Measurements from ENCODE around the gene LCN9. TPM values are rescaled to one million over a fixed set of nuclear protein-coding genes. Genes with fewer than 3 reads are reported as not detected.
"Not testable (repeated sequence)": the region's sequence is repeated elsewhere in the genome, so short reads cannot be mapped to it uniquely, and the experiment has no call there.

Gene LCN9
- total RNA-seq, 1 donor from 2014 or later: not detected

- Histone ChIP-seq H3K36me3 (no peaks in the 10 kb centered on the region), H3K27ac (no peak overlapping the region), H3K27me3 (no peaks in the 10 kb centered on the region), H3K9me3 (no peaks in the 10 kb centered on the region), H3K4me1 (no peaks in the 10 kb centered on the region), H3K4me3 (no peak overlapping the region)
- intact Hi-C loops (cut with DNase I): no loop called here
- DNase-seq (ENCODE audit: extremely low spot score in 2 of 2): no peak
- TF ChIP-seq POLR2A (IDR thresholded peaks at IDR 0.05) (no peak), CTCF (IDR thresholded peaks at IDR 0.05) (no peak), POLR2AphosphoS5 (IDR thresholded peaks at IDR 0.05; ENCODE audit: insufficient read depth in 1 of 2, low read depth in 1 of 2) (no peak)
These were observed 42.6 kb upstream of the LCN9 start for GRCh38 chr9:135620558-135620957.

- Histone ChIP-seq H3K4me1 (no peaks in the 10 kb centered on the region), H3K9me3 (no peaks in the 10 kb centered on the region), H3K4me3 (no peak overlapping the region), H3K27me3 (no peaks in the 10 kb centered on the region), H3K36me3 (no peaks in the 10 kb centered on the region), H3K27ac (no peak overlapping the region)
- no peak for TF ChIP-seq CTCF (IDR thresholded peaks at IDR 0.05)
- no peak for TF ChIP-seq POLR2AphosphoS5 (IDR thresholded peaks at IDR 0.05; ENCODE audit: insufficient read depth in 1 of 2, low read depth in 1 of 2)
- no peak for TF ChIP-seq POLR2A (IDR thresholded peaks at IDR 0.05)
- intact Hi-C loops (cut with DNase I): no loop called here
- DNase-seq (ENCODE audit: extremely low spot score in 2 of 2): no peak
These were observed 40.6 kb upstream of the LCN9 start for GRCh38 chr9:135622415-135623020.

GRCh38 chr9:135624282-135624681 lies 38.8 kb upstream of the LCN9 start:
- no peak overlapping the region for H3K27ac ChIP-seq
- no peak overlapping the region for H3K4me3 ChIP-seq
- no peaks in the 10 kb centered on the region for H3K4me1 ChIP-seq
- TF ChIP-seq CTCF (IDR thresholded peaks at IDR 0.05) (no peak), POLR2AphosphoS5 (IDR thresholded peaks at IDR 0.05; ENCODE audit: insufficient read depth in 1 of 2, low read depth in 1 of 2) (no peak), POLR2A (IDR thresholded peaks at IDR 0.05) (no peak)
- DNase-seq (ENCODE audit: extremely low spot score in 2 of 2): no peak
- H3K9me3 ChIP-seq: peaks cover 4% of the 10 kb centered on the region
- H3K36me3 ChIP-seq: no peaks in the 10 kb centered on the region
- intact Hi-C loops (cut with DNase I): no loop called here
- H3K27me3 ChIP-seq: no peaks in the 10 kb centered on the region

- intact Hi-C loops (cut with DNase I): no loop called here
- Histone ChIP-seq H3K9me3 (peaks cover 4% of the 10 kb centered on the region), H3K27ac (no peak overlapping the region), H3K4me1 (no peaks in the 10 kb centered on the region), H3K4me3 (no peak overlapping the region), H3K27me3 (no peaks in the 10 kb centered on the region), H3K36me3 (no peaks in the 10 kb centered on the region)
- no peak for TF ChIP-seq CTCF (IDR thresholded peaks at IDR 0.05)
- no peak for TF ChIP-seq POLR2AphosphoS5 (IDR thresholded peaks at IDR 0.05; ENCODE audit: insufficient read depth in 1 of 2, low read depth in 1 of 2)
- TF ChIP-seq POLR2A (IDR thresholded peaks at IDR 0.05): no peak
- DNase-seq (ENCODE audit: extremely low spot score in 2 of 2): no peak
These were observed 30.3 kb upstream of the LCN9 start for GRCh38 chr9:135632841-135633240.

- H3K4me3 ChIP-seq; H3K27me3 ChIP-seq; H3K4me1 ChIP-seq; H3K36me3 ChIP-seq; H3K27ac ChIP-seq; H3K9me3 ChIP-seq; DNase-seq (ENCODE audit: extremely low spot score in 2 of 2): not testable (repeated sequence)
- intact Hi-C loops (cut with DNase I): loop anchor here (5.0 kb wide), 1 partner anchor 510 kb away; no protein-coding TSS in a partner anchor
These were observed 26.1 kb upstream of the LCN9 start for GRCh38 chr9:135636930-135637530.

Data from vagina (tissue), 2 donors.